Measurements from ENCODE around the gene SLC9A1. TPM values are rescaled to one million over a fixed set of nuclear protein-coding genes. Genes with fewer than 3 reads are reported as not detected.
A peak's percentile ranks its signal among the peaks of the same experiment; 100 is the strongest.

SLC9A1 gene
- polyA plus RNA-seq (2012; rRNA removed), result 5.6 and 11.4 TPM in 2 replicates
- polyA plus RNA-seq (2012; cell fraction: cytosol; rRNA removed), result 7.0 and 9.2 TPM in 2 replicates
- 10.7 and 14.3 TPM in 2 replicates for polyA plus RNA-seq (2012; cell fraction: nucleus; rRNA removed)

DNA sequence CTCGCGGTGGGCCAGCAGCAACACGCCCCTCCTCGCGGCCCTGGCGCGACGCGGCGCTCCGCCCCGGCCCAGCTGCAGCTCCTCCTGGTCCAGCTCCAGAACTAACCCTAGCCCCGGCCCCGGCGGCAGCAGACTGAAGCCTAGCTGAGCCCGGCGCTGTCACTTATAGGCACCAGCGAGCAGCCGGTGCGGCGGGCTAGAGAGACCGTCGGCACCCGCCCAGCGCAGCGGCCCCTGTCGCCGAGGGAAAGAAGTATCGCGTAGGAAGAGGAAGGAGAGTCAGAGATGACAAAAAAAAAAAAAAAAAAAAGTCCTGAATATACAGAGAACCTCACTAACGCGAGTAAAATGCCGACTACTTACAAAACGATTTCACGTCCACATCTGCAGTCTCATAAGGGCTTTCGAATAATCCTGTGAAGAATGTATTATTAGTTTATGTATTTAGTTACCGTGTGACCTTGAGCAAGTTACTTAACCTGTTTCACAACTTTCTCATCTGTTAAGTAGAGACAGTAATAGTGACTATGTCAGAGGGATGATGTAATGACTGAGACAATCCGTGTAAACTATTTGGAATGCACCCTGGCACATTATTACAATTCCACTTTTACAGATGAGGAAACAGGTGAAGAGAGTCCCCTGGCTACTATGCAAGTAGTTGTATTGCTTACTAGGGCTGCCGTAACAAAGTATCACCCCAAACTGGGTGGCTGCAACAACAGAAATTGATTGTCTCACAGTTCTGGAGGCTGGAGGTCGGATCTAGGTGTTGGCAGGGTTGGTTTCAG lies at the start of gene SLC9A1:
Gene SLC9A1, minus strand, starts transcription at position 135 of the 791 bp plus-strand sequence. CDS start 791 bp downstream, outside the sequence.
- CTCF ChIA-PET, result interaction anchor here (0.6 to 1.7 kb wide), 21 partner anchors 8 to 300 kb away, joined by 3 to 14 read pairs (median 4); no protein-coding TSS in a partner anchor
- Histone ChIP-seq H3K9ac (peak within 1 kb of the TSS; percentile 74), H3K27me3 (ENCODE audit: insufficient read depth) (no peaks in the 10 kb centered on the region), H3K36me3 (replicated peaks in 1 of 2; ENCODE audit: control insufficient read depth in 1 of 2, insufficient read depth in 2 of 2, low read length in 1 of 2) (no peaks in the 10 kb centered on the region), H3K9me3 (no peaks in the 10 kb centered on the region), H3K4me3 (ENCODE audit: low read depth in 2 of 2, low read length in 1 of 2) (peak within 1 kb of the TSS; percentile 69 to 72), H3K4me2 (peak within 1 kb of the TSS; percentile 95), H4K20me1 (ENCODE audit: insufficient read depth) (no peaks in the 10 kb centered on the region), H3K9me2 (no peaks in the 10 kb centered on the region), H3K4me1 (ENCODE audit: control insufficient read depth in 1 of 2, insufficient read depth in 2 of 2, low read depth in 1 of 2, low read length in 1 of 2) (peaks cover 17 to 40% of the 10 kb centered on the region in 2 experiments; a peak in 2 of 4 replicates), H3F3A (replicated peaks; ENCODE audit: insufficient read depth) (no peaks in the 10 kb centered on the region), H3K27ac (ENCODE audit: low read depth in 2 of 2, low read length in 1 of 2) (peak within 1 kb of the TSS; percentile 34 to 59; a peak in 3 of 4 replicates), H2AFZ (ENCODE audit: low read depth) (peak within 1 kb of the TSS; percentile 97), H3K79me2 (ENCODE audit: insufficient read depth) (peaks cover 39% of the 10 kb centered on the region)
- peak; percentile 94 for DNase-seq
- POLR2A ChIA-PET, result interaction anchor here (0.5 to 1.9 kb wide), 17 partner anchors 10 to 162 kb away, joined by 3 to 9 read pairs (median 4); partner anchors contain the start of gene TRNP1
- 1% methylated on average over 31 of the region's 40 CpGs for WGBS (ENCODE audit: low lambda C conversion rate)
- TF ChIP-seq SIN3A (IDR thresholded peaks at IDR 0.05; ENCODE audit: borderline replicate concordance, low read depth, low read length), result peak; percentile 96; the same call in 1 of the 2 replicates
- no peak for TF ChIP-seq TEAD4 (IDR thresholded peaks at IDR 0.05; ENCODE audit: borderline replicate concordance, insufficient read depth)
- TF ChIP-seq PBX3 (IDR thresholded peaks at IDR 0.05), result peak; percentile 67
- no peak for TF ChIP-seq MEF2A (IDR thresholded peaks at IDR 0.05; ENCODE audit: borderline replicate concordance, low read depth)
- peak; percentile 85 for TF ChIP-seq REST (IDR thresholded peaks at IDR 0.05; ENCODE audit: low read depth, low read length)
- 0 out of 2 replicates have a peak, but pooled peaks have one; percentile 18 for TF ChIP-seq ZBTB33 (IDR thresholded peaks at IDR 0.05; ENCODE audit: borderline replicate concordance, low read depth)
- no peak for TF ChIP-seq FOSL2 (IDR thresholded peaks at IDR 0.05; ENCODE audit: borderline replicate concordance, low read depth)
- peak; percentile 100 for TF ChIP-seq POLR2AphosphoS5 (IDR thresholded peaks at IDR 0.05; ENCODE audit: low read depth, low read length)
- no peak; the same call in 1 of the 2 replicates for TF ChIP-seq FOXJ3 (CRISPR knock-in tag; IDR thresholded peaks at IDR 0.05)
- TF ChIP-seq, protein P1, sequence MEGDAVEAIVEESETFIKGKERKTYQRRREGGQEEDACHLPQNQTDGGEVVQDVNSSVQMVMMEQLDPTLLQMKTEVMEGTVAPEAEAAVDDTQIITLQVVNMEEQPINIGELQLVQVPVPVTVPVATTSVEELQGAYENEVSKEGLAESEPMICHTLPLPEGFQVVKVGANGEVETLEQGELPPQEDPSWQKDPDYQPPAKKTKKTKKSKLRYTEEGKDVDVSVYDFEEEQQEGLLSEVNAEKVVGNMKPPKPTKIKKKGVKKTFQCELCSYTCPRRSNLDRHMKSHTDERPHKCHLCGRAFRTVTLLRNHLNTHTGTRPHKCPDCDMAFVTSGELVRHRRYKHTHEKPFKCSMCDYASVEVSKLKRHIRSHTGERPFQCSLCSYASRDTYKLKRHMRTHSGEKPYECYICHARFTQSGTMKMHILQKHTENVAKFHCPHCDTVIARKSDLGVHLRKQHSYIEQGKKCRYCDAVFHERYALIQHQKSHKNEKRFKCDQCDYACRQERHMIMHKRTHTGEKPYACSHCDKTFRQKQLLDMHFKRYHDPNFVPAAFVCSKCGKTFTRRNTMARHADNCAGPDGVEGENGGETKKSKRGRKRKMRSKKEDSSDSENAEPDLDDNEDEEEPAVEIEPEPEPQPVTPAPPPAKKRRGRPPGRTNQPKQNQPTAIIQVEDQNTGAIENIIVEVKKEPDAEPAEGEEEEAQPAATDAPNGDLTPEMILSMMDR (IDR thresholded peaks at IDR 0.05), result peak; percentile 79
- peak; percentile 48; the same call in 1 of the 2 replicates for TF ChIP-seq JUND (IDR thresholded peaks at IDR 0.05)
- TF ChIP-seq SMC3 (IDR thresholded peaks at IDR 0.05; ENCODE audit: low read depth, low read length), result peak; percentile 43; the same call in 1 of the 2 replicates
- peak; percentile 27; the same call in 1 of the 2 replicates for TF ChIP-seq RAD21 (IDR thresholded peaks at IDR 0.05; ENCODE audit: low read length)
- TF ChIP-seq NFIC (IDR thresholded peaks at IDR 0.05; ENCODE audit: borderline replicate concordance), result peak; percentile 48; the same call in 1 of the 2 replicates
- TF ChIP-seq YY1 (IDR thresholded peaks at IDR 0.05; ENCODE audit: low read depth), result peak; percentile 43; the same call in 1 of the 2 replicates
- TF ChIP-seq USF2 (IDR thresholded peaks at IDR 0.05; ENCODE audit: borderline replicate concordance, low read depth, low read length), result no peak
- peak; percentile 67; the same call in 1 of the 2 replicates for TF ChIP-seq RFX5 (IDR thresholded peaks at IDR 0.05; ENCODE audit: low read length)
- TF ChIP-seq TAF1 (IDR thresholded peaks at IDR 0.05; ENCODE audit: borderline replicate concordance, low read depth, low read length), result peak; percentile 100
- peak; percentile 49; the same call in 1 of the 2 replicates for TF ChIP-seq RCOR1 (IDR thresholded peaks at IDR 0.05; ENCODE audit: low read length)
- TF ChIP-seq RXRA (IDR thresholded peaks at IDR 0.05; ENCODE audit: borderline replicate concordance, low read depth), result no peak; the same call in 1 of the 2 replicates
- TF ChIP-seq EP300 (IDR thresholded peaks at IDR 0.05; ENCODE audit: borderline replicate concordance in 1 of 2, low read depth in 1 of 2, low read length in 1 of 2), result peak in 1 of 2 experiments; percentile 42; a peak in 1 of 4 replicates
